ENCODE measurements around the gene ABLIM2.
"Not testable (repeated sequence)": the region's sequence is repeated elsewhere in the genome, so short reads cannot be mapped to it uniquely, and the experiment has no call there.

ABLIM2 gene

DNA sequence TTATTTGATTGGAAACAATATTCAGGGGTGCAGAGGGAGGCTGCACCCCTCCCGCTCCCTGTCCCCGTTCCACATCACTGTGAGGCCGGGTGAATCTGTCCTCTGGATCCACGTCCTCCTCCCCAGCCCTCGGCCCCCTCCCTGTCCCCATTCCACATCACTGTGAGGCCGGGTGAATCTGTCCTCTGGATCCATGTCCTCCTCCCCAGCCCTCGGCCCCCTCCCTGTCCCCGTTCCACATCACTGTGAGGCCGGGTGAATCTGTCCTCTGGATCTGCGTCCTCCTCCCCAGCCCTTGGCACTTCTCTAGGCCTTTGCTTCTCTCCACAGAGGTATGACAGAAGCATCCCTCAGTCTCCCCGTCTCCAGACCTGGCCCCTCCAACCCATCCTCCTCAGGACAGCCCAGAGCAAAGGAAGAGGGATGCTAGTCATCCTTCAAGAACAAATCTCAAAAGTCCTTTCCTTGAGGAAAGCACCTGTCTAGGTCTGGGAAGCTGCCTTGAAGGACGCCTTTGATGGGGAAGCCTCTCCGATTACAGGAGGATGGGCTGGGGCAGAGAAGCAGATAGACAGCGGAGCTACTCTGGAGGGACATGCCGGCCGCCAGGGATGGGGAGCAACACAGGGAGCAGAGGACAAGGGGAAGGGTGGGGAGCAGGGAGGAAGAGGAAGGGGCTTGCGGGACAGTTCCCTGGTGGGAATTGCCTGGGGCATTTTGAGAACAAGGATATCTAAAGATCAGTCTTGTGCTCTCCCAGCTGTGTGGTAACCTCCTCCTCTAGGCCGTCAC is 208.1 kb downstream of the ABLIM2 start:
- no peak for DNase-seq

DNA sequence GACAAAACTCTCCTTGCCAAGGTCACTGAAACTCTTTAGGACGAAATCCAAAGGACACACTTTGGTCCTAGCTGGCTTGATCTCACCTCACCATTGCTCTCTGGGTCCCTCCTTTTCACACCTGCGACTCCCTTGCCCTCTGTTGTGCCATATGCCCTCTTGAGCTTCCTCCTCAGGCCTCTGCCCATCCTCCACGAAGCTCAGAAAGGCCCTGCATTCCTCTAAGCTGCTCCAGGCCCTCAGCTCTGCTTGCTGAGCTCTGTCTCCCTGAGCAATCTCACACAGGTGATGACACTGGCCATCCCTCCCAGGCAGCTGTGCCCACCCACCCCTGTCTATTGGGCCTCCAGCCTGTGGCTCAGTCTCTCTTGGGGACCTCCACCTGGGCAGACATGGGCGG is 208.9 kb downstream of the ABLIM2 start:
- DNase-seq = no peak

DNA sequence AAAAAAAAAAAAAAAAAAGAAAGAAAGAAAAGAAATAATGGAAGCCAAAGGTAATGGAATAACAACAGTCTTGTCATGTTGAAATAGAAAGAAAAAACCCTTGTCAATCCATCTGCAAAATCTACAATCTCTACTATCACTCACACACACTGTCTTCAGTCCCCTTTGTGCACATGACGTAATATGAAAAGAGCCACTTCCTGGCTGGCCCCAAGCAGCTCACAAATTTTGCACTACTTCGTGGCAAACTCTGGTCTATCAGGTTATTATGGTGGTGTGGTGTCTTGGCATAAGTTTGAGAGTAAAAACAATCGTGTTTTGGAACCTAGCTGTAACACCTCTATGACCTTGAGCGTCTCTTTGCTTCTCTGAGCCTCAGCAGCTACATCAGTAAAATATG is 210.7 kb downstream of the ABLIM2 start:
- DNase-seq = no peak

DNA sequence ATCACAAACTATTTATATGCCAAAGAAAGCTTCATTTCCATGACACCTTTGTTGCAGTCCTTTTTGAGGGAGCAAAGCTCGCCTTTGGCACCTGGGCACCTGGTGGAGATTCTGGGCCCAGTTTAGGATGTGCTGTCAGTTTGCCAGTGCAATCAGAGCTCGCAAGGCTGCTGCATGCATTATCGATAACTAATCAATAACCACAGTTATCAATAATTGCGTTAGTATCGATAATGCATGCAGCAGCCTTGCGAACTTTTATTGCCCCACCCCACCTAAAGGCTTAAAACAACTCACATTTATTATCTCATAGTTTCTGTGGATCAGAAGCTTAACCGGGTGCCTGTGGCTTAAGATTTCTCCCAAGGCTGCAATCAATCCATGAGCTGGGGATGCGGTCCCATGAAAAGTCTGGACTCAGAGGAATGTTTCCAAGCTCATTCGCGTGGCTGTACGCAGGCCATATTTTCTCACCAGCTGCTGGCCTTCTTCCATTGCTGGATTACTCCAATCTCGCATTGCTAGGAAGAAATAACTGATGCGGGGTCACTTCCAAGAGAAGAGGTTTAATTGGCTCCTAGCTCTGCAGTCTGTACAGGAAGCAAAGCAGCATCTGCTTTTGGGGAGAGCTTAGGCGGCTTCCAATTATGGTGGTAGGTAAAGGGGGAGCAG is 212.8 kb downstream of the ABLIM2 start:
- no peak for DNase-seq

DNA sequence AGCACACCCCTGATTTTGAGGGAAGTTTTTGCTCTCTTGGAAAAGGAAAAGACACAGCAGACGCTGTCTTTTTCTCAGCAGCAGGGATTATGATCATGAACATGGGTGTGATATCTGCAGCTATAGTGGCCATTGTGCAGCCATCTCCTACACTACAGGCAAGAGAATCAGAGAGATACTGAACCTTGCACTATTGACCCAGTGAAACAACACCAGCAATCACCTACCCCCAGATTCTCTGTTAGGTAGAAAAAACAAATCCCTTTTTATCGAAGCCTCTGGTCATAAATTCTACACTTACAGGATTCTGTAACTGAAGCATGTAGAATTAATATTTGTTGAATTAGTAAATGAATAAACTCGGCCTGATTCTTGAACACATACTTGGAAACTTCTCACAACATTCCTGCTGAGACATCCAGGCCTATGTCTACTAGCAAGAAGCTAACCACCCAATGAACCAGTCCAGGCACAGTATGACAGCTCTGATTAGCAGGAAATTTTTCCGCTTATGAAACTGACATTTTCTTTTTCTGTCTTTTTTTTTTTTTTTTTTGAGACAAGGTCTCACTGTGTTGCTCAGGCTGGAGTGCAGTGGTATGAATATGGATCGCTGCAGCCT is 213.9 kb downstream of the ABLIM2 start:
- no peak for DNase-seq

DNA sequence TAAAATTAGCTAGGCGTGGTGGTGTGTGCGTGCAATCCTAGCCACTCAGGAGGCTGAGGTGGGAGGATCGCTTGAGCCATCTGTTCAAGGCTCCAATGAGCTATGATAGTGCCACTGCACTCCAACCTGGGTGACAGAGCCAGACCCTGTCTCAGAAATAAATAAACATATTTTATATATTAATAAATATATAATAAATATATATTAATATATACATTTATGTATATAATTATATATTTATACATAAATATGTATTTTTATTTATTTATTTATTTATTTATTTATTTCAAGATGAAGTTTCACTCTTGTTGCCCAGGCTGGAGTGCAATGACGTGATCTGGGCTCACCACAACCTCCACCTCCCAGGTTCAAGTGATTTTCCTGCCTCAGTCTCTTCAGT is 214.9 kb downstream of the ABLIM2 start:
- not testable (repeated sequence) for DNase-seq

DNA sequence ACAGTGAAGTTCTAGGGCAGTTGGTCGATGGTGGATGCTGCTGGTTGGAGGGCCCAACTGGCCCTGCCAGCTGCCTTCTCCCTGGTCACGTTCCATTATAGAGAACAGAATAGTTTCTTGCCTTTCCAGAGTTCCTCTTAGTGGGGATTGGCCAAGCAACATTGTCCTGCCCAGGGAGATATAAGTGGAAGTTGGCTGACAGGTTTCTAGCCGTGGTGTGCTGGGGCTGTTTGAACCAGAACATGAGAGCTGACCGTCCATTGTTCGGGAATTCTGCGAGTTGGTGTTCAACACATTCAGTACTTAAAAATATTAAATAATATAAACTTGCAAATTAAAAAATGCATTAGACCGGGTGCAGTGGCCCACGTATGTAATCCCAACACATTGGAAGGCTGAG is 215.4 kb downstream of the ABLIM2 start:
- DNase-seq = no peak

DNA sequence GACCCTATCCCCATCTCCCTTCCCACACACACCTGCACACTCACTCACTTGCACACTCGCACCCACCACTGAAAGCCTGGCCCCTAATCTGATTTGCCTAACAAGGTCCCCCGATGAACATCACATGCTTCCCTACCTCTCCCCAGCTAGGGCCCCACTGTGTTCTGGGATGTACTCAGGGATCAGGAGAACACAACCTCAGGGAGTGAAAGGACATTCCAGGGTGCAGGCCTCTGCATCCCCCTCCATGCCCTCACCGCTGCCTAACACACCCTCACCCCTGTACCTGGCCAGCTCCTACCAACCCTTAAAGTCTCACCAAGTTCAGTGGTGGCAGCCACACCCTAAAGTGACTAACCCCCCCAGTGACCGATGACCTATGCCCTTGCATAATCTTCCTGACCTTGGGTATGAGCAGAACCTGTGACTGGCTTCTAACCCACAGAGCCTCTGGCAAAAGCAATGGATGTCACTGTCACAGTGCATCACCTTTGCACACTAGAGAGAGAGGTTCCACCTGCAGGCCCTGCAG is 216.6 kb downstream of the ABLIM2 start:
- no peak for DNase-seq

DNA sequence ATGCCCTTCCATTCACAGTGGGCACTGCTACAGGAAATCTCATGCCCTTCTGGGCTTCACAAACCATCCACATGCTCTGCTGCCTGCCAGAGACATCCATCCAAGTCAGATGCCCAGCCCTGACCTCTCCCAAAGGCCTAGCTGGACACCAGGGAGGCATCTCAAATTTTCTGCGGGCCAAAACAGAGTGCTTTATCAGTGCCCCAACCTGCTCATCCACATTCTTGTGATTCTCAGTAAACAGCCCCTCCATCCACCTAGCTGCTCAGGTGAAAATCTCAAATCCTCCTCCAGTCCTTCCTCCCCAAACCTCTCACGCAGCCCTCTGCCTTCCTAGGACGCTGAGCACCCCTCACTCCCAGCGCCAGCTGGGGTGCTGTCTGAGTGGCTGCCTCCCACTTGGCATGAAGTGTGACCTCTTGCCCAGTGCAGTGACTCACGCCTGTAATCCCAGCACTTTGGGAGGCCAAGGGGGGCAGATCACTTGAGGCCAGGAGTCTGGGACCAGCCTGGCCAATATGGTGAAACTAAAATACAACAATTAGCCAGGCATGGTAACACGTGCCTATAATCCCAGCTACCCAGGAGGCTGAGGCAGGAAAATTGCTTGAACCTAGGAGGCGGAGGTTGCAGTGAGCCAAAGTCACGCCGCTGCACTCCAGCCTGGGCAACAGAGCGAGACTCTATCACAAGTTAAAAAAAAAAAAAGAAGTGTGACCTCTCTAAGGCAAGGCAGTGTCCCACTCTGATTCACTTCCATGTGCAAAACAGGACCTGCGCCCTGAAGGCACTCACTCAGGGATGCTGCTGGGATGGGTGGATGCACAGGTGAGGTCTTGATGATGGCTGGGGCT is 217.3 kb downstream of the ABLIM2 start:
- no peak for DNase-seq

DNA sequence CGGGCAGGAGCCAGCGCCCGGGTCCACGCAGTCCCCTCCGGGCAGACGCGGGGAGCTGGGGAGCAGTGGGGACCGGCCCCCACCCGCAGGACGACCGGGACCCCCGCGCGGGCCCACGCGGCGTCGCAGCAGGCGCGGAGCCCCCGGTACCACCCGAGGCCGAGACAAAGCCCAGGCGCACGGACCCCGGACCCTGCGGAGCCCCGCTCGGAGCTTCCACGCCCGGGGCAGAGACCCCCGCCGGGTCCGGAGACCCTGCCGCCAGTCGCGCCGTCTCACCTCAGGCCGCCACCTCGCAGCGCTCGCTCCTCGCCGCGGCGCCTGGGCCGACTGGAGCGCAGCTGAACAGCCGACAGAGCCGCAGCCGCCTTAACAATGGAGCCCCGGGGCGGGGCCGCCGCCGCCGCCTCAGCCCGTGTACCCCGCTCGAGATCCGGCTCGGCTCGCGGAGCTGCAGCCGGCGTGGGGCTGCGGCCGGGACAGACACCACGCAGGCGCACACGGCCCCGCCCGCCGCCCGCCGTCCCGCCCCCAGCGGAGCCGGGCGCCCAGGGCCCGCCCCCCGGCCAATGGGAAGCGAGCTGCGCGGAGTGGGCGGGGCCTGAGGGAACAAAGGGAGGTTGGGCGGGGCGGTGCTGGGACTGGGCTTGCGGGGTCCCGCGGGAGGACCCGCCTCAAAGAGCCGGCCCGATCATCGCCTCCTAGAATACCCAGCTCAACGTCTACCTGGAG is 219.1 kb downstream of the ABLIM2 start, which contains the start of gene AFAP1:
AFAP1 (minus strand) TSS at position 485 of the 732 bp plus-strand sequence. CDS start 67,783 bp downstream, outside the sequence.
- DNase-seq = peak; percentile 67

DNA sequence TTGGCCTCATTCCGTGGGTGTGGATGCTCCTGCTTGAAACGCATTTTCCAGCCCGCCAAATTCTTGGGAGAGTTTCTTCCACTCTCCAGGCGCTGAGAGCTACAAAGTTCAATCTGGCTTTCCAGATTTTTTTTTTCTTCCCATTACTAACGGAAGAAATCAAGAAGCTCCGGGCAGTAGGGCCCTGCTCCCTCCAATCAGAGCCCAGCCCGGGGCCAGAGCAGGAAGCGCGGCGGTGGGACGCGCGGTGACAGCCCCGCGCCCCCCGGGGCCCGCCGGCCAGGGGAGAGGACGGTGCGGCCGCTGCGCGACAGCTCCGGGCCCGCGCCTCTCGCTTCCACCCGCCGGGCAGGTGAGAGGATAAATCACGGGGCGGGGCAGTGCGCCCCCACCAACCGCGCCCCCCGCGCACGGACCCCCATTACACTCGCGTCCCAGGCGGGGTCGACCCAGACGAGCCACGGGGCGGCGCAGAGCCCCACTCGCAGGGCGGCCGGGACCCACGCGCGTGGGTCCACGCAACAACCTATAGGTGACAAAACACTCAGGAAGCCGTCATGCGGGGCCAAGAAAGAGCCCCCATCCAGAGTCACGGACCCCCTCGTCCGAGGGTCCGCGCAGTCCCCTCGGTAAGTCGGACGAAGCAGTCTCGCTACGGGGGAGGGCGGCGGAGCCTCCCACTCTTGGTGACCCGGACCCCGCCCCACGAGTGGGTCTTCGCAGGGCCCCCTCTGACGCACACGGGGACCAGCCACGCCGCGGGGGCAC is 219.8 kb downstream of the ABLIM2 start:
- DNase-seq = no peak

DNA sequence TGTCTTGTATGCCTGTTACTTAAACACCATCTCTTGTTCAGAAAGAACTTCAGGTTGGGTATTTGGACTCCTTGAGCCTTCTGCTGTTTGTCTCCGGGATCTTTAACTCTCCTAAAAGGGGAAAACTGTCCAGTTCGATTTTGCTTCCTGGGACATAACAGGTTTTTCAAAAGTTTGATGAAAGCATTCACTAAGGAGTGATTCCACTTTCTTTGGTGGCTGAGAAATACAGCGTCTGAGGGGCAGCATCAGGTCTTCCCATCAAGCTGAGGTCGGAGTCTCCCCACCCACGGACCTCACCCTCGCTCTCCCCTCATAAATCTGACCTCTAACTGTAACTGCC is 220.4 kb downstream of the ABLIM2 start:
- DNase-seq = no peak

DNA sequence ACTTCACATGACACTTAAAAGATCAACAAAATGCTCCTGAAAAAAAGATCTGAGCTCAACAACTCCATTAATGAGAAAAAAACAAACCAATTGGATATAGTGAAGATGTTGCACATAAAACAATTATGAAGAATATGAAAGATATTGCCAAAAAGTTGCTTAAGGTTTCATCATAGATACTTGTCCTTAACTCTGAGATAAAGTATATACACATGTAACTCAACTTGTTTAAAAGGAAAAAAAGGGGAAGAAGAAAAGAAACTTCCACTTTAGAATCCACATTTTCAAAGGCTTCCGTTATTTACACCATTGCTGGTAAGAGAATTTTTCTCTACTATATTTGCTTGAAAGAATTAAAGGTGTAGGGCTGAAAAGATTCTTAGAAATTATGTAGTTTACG is 221.6 kb downstream of the ABLIM2 start:
- no peak for DNase-seq

DNA sequence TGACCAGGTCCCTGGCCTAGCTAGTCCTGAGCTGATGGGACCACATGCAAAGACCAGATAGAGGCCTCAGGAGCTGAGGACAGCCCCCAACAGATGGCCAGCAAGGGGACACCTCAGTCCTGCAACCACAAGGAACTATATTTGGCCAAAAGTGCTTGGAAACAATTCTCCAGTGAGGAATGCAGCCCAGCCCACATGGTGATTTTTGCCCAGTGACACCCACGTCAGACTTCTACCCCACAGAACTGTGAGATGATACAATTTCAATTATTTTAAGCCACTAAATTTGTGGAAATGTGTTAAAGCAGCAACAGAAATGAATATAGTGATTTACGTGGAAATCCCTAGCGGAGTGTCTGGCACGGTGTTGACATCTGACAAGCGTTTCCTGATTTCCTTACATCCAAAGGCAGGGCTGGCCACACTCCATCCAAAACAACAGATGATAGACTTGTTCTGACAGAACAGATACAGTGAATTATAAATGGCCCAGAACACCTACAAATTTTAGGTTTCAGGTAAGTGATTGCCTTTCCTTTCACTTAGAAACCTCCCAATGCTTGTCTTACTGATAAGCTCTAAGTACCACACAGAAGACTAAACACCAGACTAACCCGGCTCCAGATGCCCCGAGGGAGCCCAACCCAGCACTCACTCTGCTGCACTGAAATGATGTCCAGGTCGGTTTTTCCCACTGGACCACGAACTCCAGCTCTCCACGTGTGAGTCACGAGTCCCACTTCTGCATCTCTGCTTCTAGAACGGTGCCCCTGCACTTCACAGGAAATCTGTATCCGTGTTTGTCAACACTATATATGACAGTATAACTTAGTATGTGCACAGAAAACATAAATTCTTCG is 224.7 kb downstream of the ABLIM2 start:
- no peak for DNase-seq

DNA sequence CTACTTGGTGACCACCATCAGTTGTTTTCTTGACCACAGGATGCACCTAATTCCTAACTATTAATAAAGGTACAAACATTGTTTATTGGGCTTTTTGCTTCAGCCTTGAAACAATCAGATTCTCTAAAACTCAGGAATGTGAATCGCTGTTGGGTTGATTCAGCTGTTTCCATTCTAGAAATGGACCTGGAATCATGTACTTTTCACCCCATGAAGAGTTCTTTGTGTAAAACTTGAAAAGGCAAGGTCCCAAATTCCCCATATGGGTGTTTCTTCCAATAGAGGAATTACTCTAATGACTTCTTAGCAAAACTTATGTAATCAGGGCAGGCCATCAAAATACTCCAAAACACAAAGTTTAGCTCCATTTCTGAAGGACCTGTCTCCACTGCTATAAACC is 226.3 kb downstream of the ABLIM2 start:
- no peak for DNase-seq

DNA sequence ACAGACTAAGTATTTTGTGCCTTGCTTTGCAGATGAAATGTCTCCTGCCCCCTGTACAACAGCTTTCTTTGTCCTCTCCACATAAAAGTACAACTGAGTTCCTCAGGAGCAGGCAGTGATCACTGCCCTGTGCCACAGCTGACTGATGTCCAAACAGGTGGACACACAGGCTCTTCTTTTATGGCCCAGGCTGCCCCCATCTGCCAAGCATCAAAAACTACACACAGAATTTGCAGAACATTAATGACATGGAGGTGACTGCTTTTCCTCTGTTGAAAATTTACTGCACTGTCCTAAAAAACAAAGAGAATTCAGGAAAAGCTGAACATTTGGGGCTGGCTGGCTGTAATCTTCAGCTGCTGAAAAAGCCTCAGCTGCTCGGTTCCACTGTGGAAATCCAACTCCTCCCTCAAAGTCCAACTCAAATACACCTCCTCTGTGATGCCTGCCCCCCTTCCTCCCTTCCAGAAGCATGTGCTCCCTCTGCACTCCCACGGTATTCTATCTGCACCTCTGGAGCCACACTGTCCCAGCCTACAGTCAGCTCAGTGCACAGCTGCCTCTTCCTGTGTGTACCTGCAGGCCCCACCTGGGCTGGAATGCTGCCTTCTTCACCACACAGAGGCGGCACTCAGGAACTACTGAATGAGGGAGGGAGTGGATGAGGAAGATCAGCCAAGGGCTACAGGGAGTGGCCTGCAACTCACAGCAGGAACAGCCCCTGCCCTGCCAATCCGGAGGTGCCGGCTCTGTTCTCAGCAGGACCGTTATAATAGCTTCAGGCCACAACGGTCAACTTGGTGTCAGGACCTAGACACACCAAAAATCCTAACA is 229.3 kb downstream of the ABLIM2 start:
- no peak for DNase-seq

DNA sequence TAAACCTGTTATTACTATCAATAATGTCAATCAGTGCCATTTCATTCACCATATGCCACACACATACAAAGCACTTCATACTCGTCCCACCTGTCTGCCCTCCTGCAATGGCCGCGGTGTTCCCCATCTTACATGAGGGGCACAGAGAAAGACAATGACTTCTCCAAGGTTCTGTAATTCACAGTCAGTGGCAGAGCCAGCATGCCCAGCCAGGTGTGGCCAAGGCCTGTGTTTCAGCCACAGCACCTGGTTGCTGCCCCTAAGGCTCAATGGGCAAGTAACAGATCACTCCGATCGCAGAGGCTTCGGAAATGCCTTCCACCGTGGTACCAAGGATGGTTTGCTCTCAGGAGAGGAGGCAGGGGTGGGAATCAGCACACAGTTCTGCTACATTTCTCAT is 229.9 kb downstream of the ABLIM2 start:
- DNase-seq = no peak

DNA sequence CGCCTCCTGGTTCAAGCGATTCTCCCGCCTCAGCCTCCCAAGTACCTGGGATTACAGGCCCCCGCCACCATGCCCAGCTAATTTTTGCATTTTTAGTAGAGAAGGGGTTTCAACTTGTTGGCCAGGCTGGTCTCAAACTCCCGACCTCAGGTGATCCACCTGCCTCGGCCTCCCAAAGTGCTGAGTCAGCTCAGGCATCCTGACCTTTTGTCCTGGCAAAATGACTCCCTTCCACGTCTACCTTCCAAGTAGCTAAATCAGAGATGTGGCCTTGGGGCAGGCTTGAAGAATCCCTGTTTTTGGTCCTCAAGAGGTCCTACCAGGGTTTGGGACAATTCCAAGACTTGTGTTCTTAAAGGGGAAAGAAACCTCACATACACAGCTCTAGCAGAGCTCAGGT is 231.8 kb downstream of the ABLIM2 start:
- DNase-seq = no peak

DNA sequence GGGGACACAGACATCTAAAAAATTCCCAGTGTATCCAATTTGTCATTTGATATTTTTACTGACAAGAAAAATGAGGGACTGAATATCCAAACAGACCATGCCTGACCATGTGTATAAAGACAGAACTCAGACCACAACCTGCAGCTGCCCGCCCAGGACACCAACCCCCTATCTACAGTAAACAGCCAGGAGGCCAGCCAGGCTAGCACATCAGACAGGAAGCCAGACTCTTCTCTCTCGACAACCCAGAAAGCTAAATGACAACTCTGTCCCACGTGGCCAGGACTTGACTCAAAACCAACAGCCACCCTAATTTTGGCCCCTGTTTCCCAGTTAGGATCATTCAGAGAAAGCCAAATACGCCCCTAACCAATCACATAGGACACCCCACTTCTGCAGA is 234.0 kb downstream of the ABLIM2 start:
- DNase-seq = no peak
